HG02763 (cell line): ENCODE measurements around the gene TNPO3.
A peak's percentile ranks its signal among the peaks of the same experiment; 100 is the strongest.

ENCODE experiments used
- ATAC-seq: cut with Tn5 transposase; IDR thresholded peaks from one replicate; pipeline ENCODE4 v1.9.1; 2021; ENCODE audit warnings: mild to moderate bottlenecking, moderate library complexity; ENCODE audit not compliant: unreplicated experiment

The TNPO3 gene

DNA sequence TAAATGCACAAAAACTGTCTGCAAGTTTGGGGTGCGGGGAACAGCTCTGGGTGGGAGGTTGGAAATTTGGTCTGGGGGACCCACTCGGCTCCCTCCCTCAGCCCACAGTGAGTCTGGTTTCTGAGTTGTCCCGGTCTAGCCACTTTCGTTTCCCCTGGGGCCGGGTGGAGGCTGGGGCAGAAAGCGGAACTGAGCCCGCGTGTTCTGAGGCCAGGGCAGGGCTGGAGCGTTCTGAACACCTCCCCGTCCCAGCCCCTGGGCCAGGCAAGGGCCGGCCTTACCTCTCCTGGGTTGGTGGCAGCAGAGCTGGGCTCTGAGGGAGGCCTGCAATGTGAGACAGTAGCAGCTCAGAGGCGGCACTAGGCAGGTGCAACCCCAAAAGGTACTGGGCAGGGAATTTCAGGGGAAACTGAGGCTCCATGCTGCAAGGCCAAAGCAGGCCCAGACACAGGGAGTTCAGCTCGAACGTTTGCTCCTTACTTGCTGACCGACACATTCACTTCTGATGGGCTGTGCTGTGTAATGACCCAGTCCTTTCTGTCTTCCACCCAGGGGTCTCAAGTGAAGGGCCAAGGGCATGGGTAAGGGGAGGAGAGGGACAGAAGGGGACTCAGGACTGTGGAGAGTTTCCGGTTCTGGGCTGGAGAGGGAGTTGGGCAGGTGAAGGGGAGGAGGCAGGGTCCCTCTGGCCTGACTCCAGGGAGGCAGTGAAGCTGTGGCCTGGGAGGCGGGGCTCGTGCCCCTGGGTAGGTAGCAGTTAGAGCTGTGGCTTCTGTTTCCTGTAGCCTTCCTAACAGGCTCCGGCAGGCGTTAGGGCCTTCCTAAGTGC is 114.2 kb downstream of the TNPO3 start:
- ATAC-seq = peak; percentile 46

DNA sequence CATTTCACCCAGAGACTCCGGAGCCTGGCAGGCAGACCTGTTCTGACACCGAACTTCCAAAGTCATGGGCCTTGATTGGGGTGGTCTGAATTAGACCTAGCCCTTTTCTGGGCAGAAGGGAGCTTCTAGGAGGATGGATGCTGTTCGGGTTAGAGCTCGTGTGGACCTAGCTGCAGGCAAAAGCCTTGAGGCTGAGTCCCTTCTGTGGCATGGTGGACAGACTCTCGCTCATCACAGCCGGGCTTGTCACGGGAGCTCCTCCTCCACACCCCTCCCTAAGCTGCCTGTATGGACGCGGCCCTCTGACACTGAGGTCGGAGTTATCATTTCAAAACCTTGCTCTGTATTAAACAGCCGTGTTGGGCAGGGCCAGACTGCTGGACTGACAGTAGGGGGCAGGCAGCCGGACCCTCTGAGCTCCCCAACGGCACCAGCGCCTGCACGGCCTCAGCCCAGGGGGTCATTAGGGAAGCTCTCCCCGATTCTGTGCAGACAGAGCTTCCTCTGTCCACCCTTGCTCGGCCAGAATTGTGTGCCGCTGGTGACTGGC is 115.0 kb downstream of the TNPO3 start:
- no peak for ATAC-seq

DNA sequence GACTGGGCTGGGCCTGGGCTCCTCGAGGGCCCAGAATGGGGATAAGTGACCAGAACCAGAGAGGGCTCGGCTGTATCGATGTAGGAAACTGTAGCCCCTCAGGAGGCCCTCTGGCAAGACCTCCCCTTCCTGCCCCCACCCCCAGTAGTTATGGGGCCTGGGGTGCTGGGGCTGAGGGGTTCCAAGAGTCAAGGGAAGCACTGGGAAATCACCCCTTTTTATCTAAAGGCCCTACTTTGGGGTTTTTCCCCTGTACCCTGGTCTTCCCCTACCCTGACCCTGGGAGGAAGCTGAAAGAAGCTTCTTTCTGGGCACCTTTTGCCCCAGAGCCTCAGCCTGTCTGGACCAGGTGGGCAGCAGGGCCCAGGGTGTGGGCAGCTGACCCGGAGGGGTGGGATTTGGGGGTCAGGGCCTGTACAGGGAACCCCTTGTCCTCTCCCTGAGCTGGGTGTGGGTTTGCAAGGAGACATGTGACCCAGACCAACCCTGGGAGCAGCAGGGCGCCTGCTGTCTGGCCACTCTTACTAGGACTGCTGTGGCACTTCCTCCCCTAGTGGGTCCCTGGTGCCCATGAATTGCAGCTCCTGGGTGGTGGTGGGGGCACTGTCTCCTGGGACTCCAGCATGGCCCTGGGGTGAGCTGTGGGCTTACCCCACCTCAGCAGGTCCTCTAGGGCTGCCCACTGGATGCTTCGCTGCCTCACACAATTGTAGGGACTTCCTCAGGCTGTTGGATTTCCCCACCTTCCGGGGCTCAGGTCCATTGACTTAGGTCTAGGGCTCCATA is 115.6 kb downstream of the TNPO3 start:
- no peak for ATAC-seq

DNA sequence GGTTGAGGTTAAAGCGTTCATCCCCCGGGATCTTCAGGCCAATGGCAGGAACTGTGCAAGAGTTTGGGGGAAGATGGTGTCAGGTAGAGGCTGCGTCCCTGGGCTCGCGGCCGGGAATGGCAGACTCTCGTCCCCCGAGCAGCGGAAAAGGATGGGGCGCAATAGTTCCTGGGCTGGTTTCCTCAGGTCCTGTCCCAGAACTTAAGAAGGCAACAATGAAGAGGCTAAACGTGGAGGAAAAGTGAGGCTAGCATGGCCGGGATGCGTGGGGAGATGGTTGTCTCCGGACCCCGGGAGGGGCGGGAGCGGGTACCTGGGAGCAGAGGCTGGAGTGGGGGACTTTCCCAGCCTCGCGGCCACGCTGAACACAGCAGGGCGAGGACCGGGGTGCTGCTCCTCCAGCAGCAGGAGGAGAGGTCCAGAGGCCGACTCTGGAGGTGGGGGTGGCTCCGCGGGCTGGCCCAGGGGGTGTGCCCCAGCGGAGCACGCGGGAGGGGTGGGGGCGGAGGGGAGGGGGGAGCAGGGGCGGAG is 116.3 kb downstream of the TNPO3 start:
- no peak for ATAC-seq

DNA sequence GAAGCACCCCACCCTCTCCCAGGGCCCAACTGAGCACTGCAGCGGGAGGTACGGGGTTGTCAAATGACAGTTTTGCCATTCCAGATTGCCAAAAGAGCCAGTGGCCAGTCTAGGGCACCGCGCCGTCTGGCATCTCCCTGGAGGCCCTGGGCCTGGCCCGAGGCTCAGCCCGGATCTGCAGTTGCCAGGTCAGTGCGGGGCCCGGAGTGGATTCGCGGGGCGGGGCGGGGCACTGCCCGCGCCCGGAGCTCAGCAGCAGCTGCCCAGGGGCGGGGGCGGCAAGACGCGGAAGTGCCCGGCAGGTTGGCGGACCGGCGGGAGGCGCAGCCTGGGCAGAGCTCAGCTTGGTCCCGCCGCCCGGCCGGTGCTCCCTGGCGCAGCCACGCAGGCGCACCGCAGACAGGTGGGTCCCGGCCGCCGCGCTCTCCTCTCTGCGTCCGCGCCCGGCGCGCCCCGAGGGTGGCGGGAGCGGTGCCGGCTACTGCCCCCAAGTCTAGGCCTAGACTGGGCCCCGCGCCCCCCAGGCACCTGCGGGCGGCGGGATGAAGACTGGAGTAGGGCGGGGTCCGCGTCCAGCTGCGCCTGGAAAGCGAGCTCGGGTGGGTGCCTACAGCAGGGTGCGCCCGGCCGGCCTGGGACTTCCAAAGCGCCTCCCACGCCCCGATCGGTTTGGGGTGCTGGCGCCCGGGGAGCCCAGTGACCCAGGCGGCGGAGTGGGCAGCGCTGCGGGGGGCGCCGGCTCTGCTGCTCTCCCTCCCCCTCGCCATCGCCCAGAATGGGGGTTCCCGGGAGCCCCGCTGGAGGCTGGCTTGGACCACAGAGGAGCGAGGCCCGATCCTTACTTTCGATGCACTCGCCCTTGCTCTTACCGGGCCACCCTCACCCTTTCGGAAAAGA is 117.0 kb downstream of the TNPO3 start, which contains the start of gene IRF5:
Gene IRF5 (plus strand): TSS at position 281 of the 897 bp plus-strand sequence. CDS start 4,155 bp downstream, outside the sequence.
- no peak for ATAC-seq

DNA sequence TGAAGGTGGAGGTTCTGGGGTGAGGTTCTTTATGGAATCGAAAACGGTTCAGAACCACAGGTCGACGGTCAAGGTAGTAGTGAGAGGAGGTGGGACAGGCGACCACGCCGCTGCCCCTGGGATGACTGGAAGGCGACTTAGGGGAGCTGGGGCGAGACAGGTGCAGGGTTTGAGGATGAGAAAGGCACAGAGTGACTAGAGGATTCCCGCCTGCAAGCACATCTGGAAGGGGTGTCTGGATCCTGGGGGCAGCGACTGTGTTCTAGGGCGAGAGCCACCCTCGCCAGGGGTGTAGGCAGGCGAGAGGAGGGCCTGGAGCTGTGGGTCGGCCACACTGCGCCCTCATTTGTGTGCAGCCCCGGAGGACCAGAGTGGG is 117.7 kb downstream of the TNPO3 start:
- ATAC-seq = no peak

DNA sequence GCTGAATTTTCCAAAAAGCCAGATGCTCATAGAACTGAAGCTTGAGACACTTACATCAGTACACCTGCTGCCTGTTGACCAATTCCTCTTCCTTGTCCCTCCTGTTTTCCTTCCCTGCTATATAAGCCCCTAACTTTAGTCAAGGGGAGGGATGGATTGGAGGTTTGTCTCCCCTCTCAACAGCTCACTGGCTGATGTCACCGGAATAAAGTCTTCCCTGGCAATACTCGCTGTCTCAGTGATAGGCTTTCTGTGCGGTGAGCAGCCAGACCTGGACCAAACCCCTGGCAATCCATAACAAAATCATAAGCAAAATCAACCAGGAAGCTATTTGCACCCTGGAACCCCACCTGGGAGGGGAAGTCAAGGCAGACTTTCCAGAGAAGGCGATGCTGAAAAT is 118.1 kb downstream of the TNPO3 start:
- no peak for ATAC-seq

DNA sequence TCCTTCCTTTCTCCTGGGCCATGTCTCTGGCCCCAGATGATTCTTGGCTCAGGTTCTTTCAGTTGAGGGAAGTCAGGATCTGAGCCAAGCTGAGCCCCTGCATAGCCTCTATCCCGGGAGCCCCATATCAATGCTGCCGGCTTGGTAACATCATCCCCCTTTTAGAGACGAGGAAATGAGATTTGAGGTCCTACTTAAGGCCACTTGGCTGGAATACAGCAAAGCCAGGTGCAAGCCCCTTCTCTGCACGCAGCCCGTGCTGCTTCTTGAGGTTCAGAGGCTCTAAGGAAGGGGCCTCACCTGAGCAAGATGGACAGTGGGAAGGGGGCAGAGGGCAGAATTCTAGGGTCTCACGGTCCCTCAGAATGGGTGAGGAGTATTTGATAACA is 119.6 kb downstream of the TNPO3 start:
- no peak for ATAC-seq

DNA sequence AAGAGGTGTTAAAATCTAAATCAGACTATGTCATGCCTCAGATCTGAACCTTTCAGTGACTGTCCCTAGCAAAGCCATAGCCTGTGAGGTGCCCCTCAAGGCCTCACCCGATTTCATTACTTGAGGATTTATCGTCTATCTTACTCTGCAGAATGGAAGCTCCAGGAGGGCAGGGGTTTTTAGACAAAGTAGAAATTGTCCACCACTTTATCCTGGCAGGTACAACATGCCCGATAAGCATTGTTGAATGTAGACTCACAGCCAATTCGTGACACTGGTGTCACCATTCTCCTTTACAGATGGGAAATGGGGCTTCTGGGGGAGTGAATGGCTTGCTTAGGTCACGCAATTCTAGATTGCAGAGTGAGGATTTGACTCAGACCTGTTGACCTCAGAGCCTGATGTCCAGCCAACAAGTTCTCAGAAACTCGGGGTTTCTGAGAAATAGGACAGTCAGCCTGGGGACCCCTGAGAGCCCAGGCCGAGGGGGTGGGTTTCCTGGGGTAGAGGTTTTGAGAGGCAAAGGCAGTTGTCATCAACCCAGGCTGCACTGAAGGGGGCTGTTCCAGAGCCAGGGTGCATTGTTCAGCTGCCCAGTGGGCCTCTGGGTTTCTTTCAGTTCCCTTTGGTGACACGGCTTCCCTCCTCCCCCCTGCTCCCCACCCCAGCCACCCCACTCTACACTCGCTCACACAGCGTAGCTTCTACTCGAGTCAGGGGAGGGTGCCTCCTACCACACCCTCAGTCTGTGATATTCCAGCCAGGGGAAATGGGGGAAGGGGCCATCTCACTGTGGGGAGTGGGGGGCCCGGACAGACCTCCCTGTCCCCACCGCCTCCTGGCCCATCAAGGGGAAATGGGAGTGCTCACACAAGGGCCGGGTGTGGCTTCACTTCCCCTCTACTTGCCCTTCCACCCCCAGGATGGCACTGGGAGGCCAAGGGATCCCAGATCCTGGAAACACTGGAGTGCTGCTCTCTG is 120.3 kb downstream of the TNPO3 start:
- peak; percentile 35 for ATAC-seq

DNA sequence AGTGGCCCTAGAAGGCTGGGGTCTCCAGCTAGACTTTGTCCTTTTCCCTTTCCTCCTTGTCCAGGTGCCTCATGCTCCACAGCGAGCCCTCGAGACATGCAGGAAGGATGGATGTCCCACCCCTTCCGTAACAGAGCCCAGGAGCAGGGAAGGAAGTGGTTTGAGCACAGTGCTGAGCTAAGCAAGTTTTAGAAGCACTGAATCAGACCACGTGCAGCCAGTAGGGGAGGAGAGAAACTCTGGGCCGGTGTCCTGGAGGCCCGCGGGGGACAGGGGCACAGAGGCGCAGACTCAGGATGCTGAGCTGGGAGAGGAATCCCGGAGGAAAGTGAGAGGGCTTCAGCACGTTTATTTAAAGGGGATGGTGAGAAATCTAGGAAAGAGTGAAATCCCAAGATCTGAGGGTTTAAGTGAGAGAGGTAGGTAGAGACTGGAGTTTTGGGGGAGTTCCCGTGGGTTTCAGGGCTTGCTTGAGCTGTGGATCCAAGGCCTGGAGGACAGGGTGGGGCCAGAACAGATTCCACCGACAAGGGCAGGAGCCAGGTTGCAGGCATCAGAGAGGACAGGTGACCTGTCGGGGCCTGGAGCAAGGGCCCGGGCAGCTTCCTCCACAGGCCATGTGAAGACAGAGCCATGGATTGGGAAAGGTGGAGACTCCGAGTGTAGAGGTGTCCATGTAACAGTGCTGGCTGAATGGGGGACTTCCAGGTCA is 121.6 kb downstream of the TNPO3 start:
- ATAC-seq = peak; percentile 27

DNA sequence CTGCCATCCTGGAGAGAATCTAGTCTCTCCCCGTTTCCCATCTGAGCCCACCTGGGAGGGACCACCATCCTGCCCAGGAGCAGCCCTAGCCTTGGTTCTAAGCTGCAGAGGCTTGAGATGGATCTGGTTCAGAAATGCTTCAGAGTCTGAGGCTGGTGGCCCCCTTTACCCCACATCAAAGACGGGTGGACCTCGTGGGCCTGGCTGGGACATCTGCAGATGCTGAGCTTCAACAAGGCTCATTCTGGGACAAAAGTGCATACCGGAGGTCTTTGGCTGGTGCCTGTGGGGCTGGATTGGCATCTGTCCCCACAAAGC is 122.1 kb downstream of the TNPO3 start:
- ATAC-seq = no peak

DNA sequence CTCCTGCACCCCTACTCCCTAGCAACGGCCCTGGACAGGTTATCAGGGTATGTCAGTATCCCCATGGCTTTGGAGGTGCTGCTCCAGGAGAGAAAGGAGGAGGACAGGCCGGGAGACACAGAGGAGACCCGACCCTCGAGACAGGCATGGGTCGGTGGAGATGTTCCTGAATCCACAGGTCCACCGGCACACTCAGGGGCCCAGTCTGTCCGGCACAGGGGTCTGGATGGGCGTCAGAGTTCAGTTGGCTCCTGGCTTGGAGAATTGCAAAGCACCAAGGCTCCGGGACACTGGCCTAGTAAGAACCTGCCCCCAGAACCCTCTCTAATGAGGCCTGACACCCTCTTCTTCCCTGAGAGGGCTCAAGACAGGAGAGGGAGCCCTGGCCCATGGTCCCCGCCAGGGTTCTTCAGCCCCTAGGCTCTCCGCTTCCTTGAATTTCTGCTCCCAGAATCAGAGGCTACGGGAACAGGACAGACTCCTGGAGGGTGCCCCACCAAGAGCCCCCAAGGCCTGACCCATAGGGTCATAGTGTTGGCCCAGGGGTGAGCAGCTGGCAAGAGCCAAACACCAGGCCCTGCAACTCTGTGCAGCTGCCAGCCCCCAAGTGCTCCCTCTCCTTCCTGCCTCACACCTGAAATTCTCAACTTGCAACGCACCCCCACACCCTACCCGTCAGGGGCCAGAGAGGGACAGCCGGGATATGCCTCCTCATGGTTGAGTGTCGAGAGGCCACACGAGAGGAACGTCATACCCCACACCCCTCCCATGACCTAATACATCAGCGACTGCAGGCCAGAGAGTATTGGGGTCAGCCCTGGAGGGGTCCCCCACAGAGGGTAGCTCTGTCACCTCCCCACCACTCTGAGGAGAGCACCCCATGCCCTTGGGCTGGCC is 122.7 kb downstream of the TNPO3 start:
- ATAC-seq = no peak

DNA sequence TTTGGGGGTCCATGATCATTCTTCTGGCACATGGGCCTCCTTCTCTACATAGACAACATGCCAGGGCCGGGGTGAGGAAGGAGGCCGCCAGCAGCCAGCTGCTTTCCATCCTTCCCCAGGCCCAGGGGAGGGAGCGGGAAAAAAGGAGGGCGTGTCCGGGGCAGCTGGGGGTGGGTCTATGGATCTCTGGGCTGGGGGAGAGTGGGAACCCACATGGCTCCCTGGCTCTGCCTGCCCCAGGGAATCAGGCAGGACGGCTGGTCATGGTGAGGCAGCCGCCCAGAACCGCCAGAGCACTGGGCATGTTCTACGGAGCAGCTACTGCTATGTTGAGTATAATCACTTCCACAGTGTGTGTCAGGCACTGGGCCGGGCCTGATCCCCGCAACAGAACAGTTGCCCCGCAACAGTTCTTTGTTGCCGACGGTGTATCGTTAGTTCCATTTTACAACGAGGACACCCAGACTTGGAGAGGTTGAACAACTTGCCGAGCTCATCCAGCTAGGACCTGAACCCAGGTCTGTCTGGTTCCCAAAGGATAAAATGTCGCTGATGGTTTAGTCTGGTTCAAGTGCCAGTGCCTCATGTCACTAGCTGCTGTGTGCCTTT is 123.6 kb downstream of the TNPO3 start:
- ATAC-seq = no peak

DNA sequence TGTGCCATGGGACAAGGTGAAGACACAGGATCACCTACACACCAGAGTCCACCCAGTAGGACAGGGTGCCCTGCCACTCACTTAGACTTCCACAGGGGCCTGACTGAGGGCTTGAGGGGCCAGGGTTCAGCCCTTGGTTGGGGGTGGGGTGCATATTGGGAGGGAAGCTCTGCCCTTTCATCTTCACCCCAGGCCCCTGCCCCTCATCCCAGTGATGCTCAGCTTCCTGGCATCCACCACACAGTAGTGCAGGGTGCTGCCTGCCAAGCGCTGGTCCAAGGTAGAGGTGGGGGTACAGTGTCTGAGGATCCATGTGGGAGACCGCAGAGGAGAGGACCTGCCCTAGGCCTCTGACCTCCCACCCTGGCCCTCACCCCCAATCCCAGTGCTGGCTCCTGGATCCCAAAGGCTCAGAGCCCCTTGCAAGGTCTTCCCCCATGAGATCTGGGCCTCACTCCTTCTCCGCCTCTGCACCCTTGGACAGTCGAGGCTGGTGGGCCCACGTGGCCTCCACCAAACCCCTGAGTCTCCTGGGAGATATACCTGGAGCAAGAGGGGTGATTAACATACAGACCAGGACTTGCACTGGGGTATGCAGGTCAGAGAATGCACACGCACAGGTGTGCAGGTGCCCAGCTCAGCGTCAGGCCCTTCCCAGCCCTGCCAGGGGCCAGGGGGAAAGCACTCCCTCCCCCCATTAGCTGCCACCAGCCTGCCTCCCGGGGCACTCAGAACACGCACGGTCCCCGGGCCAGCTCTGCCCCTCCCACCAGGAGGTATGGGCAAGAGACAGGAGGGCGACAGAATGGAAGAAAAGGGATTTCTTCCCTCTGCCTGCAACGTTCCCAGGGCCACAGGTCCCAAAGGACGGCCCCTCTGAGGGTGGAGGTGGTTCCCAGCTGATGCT is 125.8 kb downstream of the TNPO3 start:
- ATAC-seq = no peak

DNA sequence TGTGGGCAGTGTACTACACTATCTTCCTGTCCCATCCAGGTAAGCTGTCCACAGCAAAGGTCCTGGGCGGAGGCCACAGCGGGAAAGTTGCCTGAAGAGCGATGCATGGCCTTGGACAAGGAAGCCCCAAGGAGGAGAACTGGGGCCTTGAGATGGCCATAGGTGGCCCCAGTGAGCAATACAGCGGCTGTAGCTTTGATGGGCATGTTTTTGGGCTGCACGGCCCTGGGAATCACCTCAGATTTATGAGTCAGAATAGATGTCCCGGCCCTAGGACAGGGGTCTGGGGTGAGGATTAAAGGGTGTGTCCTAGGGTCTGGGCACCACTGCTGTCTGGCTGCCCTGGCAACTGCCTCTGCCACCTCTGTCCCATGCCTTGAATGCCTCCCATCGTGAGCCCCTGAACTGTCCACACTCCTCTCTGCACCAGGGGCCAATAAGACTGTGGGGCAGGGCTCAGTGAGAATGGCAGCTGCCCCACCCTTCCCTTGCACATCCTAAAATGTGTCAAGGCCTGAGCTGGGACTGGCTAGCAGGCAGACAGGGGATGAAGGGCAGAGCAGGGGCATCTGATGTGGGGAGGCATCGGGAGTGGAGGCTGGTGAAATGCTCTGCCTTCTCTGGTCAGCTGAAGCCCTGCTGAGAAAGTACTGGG is 126.6 kb downstream of the TNPO3 start:
- ATAC-seq = no peak
